ENCODE data around the gene PAWR. TPM values are rescaled to one million over a fixed set of nuclear protein-coding genes. Genes with fewer than 3 reads are reported as not detected.

PAWR gene
- total and polyA plus RNA-seq, 2 of the 13 experiments (the other 11 are each of a cell fraction or from before 2014, with no cell fraction given), result 29.1 to 36.1 TPM

DNA sequence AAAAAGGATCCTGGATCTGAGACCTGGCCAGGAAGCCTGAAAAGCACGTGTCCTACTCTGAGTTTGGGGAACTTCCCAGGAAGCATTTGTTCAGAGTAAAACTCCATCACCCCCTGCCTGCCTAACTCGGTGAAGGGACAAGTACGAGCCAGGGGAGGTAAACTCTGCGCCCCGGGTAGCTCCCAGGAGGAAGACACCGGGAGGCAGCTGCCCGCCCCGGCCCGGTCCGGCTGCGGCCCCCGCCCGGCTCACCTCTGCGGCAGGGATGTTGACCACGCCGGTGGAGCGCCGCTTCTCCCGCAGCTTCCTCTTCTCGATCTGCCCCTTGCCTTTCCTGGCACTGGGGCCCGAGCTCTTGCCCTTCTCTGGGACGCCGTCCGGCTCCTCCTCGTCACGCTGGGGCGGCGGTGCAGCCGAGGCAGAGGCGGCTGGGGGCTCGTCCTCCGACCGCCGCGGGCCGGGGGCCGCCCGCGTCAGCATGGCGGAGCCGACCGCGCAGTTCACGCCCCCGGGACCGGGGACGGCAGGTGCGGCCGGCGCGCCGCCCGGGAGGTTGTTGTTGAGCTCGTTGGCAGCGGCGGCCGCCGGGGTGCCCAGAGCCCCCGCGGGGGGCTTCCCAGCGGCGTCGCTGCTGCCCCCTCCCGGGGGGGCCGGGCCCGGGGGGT, 1.2 kb downstream of the PAWR start (continued):
- TF ChIP-seq MBNL3 (CRISPR knock-in tag; conservative IDR thresholded peaks at IDR 0.05) (no peak), ETV6 (CRISPR knock-in tag; conservative IDR thresholded peaks at IDR 0.05) (no peak), HOXA5 (CRISPR knock-in tag; IDR thresholded peaks at IDR 0.05) (peak; percentile 44; the same call in 1 of the 2 replicates), NFKBIZ (CRISPR knock-in tag; IDR thresholded peaks at IDR 0.05) (no peak), TBX2 (CRISPR knock-in tag; IDR thresholded peaks at IDR 0.05; ENCODE audit: borderline replicate concordance) (0 out of 2 replicates have a peak, but pooled peaks have one; percentile 27), ZNF138 (CRISPR knock-in tag; IDR thresholded peaks at IDR 0.05; ENCODE audit: low read depth) (0 out of 2 replicates have a peak, but pooled peaks have one; percentile 58), DMTF1 (CRISPR knock-in tag; IDR thresholded peaks at IDR 0.05) (no peak), CHCHD3 (CRISPR knock-in tag; IDR thresholded peaks at IDR 0.05) (no peak), TBX3 (IDR thresholded peaks at IDR 0.05; ENCODE audit: borderline replicate concordance) (no peak), EED (CRISPR knock-in tag; IDR thresholded peaks at IDR 0.05) (0 out of 2 replicates have a peak, but pooled peaks have one; percentile 18), ZNF589 (CRISPR knock-in tag; conservative IDR thresholded peaks at IDR 0.05) (no peak), TEAD2 (CRISPR knock-in tag; IDR thresholded peaks at IDR 0.05) (0 out of 2 replicates have a peak, but pooled peaks have one; percentile 13), ZNF781 (CRISPR knock-in tag; IDR thresholded peaks at IDR 0.05; ENCODE audit: borderline replicate concordance, not compliant biosample characterization) (no peak), ZNF850 (CRISPR knock-in tag; conservative IDR thresholded peaks at IDR 0.05) (no peak), ZNF773 (CRISPR knock-in tag; IDR thresholded peaks at IDR 0.05; ENCODE audit: borderline replicate concordance) (peak; percentile 68; the same call in 1 of the 2 replicates), ZNF234 (CRISPR knock-in tag; conservative IDR thresholded peaks at IDR 0.05) (no peak), NR2F2 (IDR thresholded peaks at IDR 0.05; ENCODE audit: borderline replicate concordance, low read depth) (no peak), NR1H2 (CRISPR knock-in tag; IDR thresholded peaks at IDR 0.05; ENCODE audit: borderline replicate concordance, low read depth) (no peak), PRMT3 (CRISPR knock-in tag; IDR thresholded peaks at IDR 0.05; ENCODE audit: borderline replicate concordance, low read depth) (no peak), ZMAT3 (CRISPR knock-in tag; conservative IDR thresholded peaks at IDR 0.05) (no peak), ZNF274 (CRISPR knock-in tag; IDR thresholded peaks at IDR 0.05) (no peak), KAT2B (IDR thresholded peaks at IDR 0.05; ENCODE audit: borderline replicate concordance, low read depth, low read length) (no peak), FOXK1 (CRISPR knock-in tag; IDR thresholded peaks at IDR 0.05; ENCODE audit: borderline replicate concordance, low read depth) (no peak), CAMTA2 (CRISPR knock-in tag; IDR thresholded peaks at IDR 0.05; ENCODE audit: borderline replicate concordance) (0 out of 2 replicates have a peak, but pooled peaks have one; percentile 47), YY1 (IDR thresholded peaks at IDR 0.05; ENCODE audit: insufficient read depth, insufficient replicate concordance, low read depth, low read length) (peak; percentile 56)
- TF ChIP-seq, protein P1, sequence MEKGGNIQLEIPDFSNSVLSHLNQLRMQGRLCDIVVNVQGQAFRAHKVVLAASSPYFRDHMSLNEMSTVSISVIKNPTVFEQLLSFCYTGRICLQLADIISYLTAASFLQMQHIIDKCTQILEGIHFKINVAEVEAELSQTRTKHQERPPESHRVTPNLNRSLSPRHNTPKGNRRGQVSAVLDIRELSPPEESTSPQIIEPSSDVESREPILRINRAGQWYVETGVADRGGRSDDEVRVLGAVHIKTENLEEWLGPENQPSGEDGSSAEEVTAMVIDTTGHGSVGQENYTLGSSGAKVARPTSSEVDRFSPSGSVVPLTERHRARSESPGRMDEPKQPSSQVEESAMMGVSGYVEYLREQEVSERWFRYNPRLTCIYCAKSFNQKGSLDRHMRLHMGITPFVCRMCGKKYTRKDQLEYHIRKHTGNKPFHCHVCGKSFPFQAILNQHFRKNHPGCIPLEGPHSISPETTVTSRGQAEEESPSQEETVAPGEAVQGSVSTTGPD (CRISPR knock-in tag; IDR thresholded peaks at IDR 0.05), result no peak
- TF ChIP-seq, protein P2, sequence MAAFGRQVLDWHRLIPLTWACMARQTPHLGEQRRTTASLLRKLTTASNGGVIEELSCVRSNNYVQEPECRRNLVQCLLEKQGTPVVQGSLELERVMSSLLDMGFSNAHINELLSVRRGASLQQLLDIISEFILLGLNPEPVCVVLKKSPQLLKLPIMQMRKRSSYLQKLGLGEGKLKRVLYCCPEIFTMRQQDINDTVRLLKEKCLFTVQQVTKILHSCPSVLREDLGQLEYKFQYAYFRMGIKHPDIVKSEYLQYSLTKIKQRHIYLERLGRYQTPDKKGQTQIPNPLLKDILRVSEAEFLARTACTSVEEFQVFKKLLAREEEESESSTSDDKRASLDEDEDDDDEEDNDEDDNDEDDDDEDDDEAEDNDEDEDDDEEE (CRISPR knock-in tag; IDR thresholded peaks at IDR 0.05), result no peak
